IPS-11a (cell line): ENCODE results near the gene PARD3.

Source experiments
- H3K4me3 ChIP-seq: one replicate; pipeline ENCODE4 v1.5.1; 2013; ENCODE audit warnings: low read depth, low read length, control low read depth

Gene PARD3

GRCh38 chr10:34155812-34156211 lies 659.3 kb downstream of the PARD3 start:
- no peak overlapping the region for H3K4me3 ChIP-seq

GRCh38 chr10:34154383-34154900 lies 660.7 kb downstream of the PARD3 start:
- no peak overlapping the region for H3K4me3 ChIP-seq

GRCh38 chr10:34153663-34154382 lies 661.3 kb downstream of the PARD3 start:
- H3K4me3 ChIP-seq: no peak overlapping the region

- H3K4me3 ChIP-seq: no peak overlapping the region
Measured at GRCh38 chr10:34152434-34152833, 662.7 kb downstream of the PARD3 start.

- no peak overlapping the region for H3K4me3 ChIP-seq
Measured at GRCh38 chr10:34151931-34152330, 663.2 kb downstream of the PARD3 start.

- H3K4me3 ChIP-seq: no peak overlapping the region
Measured at GRCh38 chr10:34151481-34151880, 663.6 kb downstream of the PARD3 start.

- no peak overlapping the region for H3K4me3 ChIP-seq
Measured at GRCh38 chr10:34150103-34150502, 665.0 kb downstream of the PARD3 start.

GRCh38 chr10:34148305-34148657 lies 666.8 kb downstream of the PARD3 start:
- H3K4me3 ChIP-seq: no peak overlapping the region

- H3K4me3 ChIP-seq: no peak overlapping the region
Measured at GRCh38 chr10:34147641-34148304, 667.3 kb downstream of the PARD3 start.

GRCh38 chr10:34145715-34146114 lies 669.4 kb downstream of the PARD3 start:
- H3K4me3 ChIP-seq: no peak overlapping the region

GRCh38 chr10:34143466-34143865 lies 671.6 kb downstream of the PARD3 start:
- H3K4me3 ChIP-seq: no peak overlapping the region

GRCh38 chr10:34141032-34141680 lies 673.9 kb downstream of the PARD3 start:
- no peak overlapping the region for H3K4me3 ChIP-seq

GRCh38 chr10:34139559-34139958 lies 675.5 kb downstream of the PARD3 start:
- H3K4me3 ChIP-seq: no peak overlapping the region

- no peak overlapping the region for H3K4me3 ChIP-seq
Measured at GRCh38 chr10:34137955-34138354, 677.1 kb downstream of the PARD3 start.

- no peak overlapping the region for H3K4me3 ChIP-seq
Measured at GRCh38 chr10:34137201-34137600, 677.9 kb downstream of the PARD3 start.

- H3K4me3 ChIP-seq: no peak overlapping the region
Measured at GRCh38 chr10:34135515-34135914, 679.6 kb downstream of the PARD3 start.

GRCh38 chr10:34134602-34135001 lies 680.5 kb downstream of the PARD3 start:
- no peak overlapping the region for H3K4me3 ChIP-seq

GRCh38 chr10:34133406-34133805 lies 681.7 kb downstream of the PARD3 start:
- no peak overlapping the region for H3K4me3 ChIP-seq

- H3K4me3 ChIP-seq: no peak overlapping the region
Measured at GRCh38 chr10:34131152-34131551, 683.9 kb downstream of the PARD3 start.

GRCh38 chr10:34127676-34128075 lies 687.4 kb downstream of the PARD3 start:
- no peak overlapping the region for H3K4me3 ChIP-seq

GRCh38 chr10:34126371-34127151 lies 688.5 kb downstream of the PARD3 start:
- no peak overlapping the region for H3K4me3 ChIP-seq
